Measurements from ENCODE around the gene FAM81B. TPM values are rescaled to one million over a fixed set of nuclear protein-coding genes. Genes with fewer than 3 reads are reported as not detected.

FAM81B gene
- total RNA-seq, 2 donors from 2014 or later = 1.3 TPM; not detected in 1

DNA sequence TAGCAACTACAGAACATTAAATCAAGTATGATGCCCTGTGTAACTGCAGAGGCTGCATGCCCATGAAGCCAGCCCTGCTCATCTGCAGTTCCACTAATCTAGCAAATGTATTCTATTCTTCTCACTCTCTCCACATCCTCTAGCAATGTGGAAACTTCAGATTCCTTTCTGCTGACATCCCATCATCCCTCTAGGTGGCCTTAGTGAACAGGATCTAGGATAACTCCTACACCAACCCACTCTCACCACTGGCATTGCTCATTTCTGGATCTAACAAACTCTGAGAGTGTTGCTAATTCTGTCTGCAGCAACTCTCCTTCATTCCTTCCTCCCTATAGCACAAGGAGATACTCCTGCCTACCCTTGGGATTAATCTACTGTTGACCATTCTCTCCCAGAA, 80.8 kb downstream of the FAM81B start:
- DNase-seq (no peak), ATAC-seq (no peak)
- intact Hi-C loops (cut with DNase I) = no loop called here
- Histone ChIP-seq H3K4me1 (peaks cover 5% of the 10 kb centered on the region), H3K27ac (no peak overlapping the region), H3K27me3 (no peaks in the 10 kb centered on the region), H3K36me3 (replicated peaks in 1 of 2; ENCODE audit: insufficient read depth in 1 of 2, low read depth in 2 of 2) (peaks cover 0 to 4% of the 10 kb centered on the region in 2 donors), H3K9me3 (no peaks in the 10 kb centered on the region), H3K4me3 (no peak overlapping the region)
- TF ChIP-seq POLR2A (IDR thresholded peaks at IDR 0.05) (no peak), CTCF (IDR thresholded peaks at IDR 0.05) (no peak)

DNA sequence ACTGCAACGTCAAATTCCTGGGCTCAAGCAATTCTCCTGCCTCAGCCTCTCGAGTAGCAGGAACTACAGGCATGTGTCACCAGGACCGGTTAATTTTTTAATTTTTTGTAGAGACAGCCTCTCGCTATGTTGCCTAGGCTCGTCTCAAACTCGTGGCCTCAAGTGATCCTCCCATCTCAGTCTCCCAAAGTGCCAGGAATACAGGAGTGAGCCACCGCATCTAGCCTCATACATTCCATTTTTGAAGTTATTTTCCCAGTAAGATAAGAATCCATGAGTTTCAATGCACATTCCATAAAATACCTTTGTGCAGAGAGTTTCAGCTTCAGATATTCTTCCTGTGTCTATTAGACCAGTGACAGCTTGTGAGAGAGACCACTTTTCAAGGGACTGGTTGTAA, 93.3 kb downstream of the FAM81B start:
- intact Hi-C loops (cut with DNase I) = no loop called here
- no peak for TF ChIP-seq CTCF (IDR thresholded peaks at IDR 0.05)
- no peak for TF ChIP-seq POLR2A (IDR thresholded peaks at IDR 0.05)
- ATAC-seq = no peak
- Histone ChIP-seq H3K4me3 (no peak overlapping the region), H3K36me3 (replicated peaks in 1 of 2; ENCODE audit: insufficient read depth in 1 of 2, low read depth in 2 of 2) (peaks cover 21 to 41% of the 10 kb centered on the region in 2 donors), H3K27me3 (no peaks in the 10 kb centered on the region), H3K9me3 (no peaks in the 10 kb centered on the region), H3K4me1 (no peaks in the 10 kb centered on the region), H3K27ac (no peak overlapping the region)
- 95 to 99% methylated on average over 7 of the region's 7 CpGs for WGBS, 2 donors
- DNase-seq = no peak

GRCh38 chr5:95486191-95486590, 95.0 kb downstream of the FAM81B start:
- intact Hi-C loops (cut with DNase I) = no loop called here
- Histone ChIP-seq H3K27ac (no peak overlapping the region), H3K4me1 (no peaks in the 10 kb centered on the region), H3K9me3 (no peaks in the 10 kb centered on the region), H3K36me3 (replicated peaks in 1 of 2; ENCODE audit: insufficient read depth in 1 of 2, low read depth in 2 of 2) (peaks cover 28 to 36% of the 10 kb centered on the region in 2 donors), H3K4me3 (no peak overlapping the region), H3K27me3 (no peaks in the 10 kb centered on the region)
- no peak for TF ChIP-seq POLR2A (IDR thresholded peaks at IDR 0.05)
- no peak for TF ChIP-seq CTCF (IDR thresholded peaks at IDR 0.05)
- DNase-seq = no peak
- ATAC-seq = no peak
- WGBS, 2 donors = 90 to 94% methylated on average over 2 of the region's 2 CpGs

GRCh38 chr5:95487880-95488279, 96.7 kb downstream of the FAM81B start:
- Histone ChIP-seq H3K27ac (no peak overlapping the region), H3K4me3 (no peak overlapping the region), H3K36me3 (replicated peaks in 1 of 2; ENCODE audit: insufficient read depth in 1 of 2, low read depth in 2 of 2) (peaks cover 24 to 32% of the 10 kb centered on the region in 2 donors), H3K9me3 (no peaks in the 10 kb centered on the region), H3K27me3 (no peaks in the 10 kb centered on the region), H3K4me1 (no peaks in the 10 kb centered on the region)
- TF ChIP-seq POLR2A (IDR thresholded peaks at IDR 0.05) (no peak), CTCF (IDR thresholded peaks at IDR 0.05) (no peak)
- no peak for ATAC-seq
- intact Hi-C loops (cut with DNase I) = no loop called here
- no peak for DNase-seq

Other genes with a start within 250 kb of the FAM81B start
- gene MCTP1, start 106.3 kb upstream of the FAM81B start, total RNA-seq = 1 to 10 TPM; 3.6 to 8.8 TPM
- gene SKIC3, start 163.6 kb downstream of the FAM81B start, total RNA-seq = 10 to 100 TPM; 63.8 to 64.6 TPM
- 1 to 10 TPM; 4.3 to 6.2 TPM for gene ARSK, start 163.7 kb downstream of the FAM81B start, total RNA-seq
- gene GPR150, start 228.7 kb downstream of the FAM81B start, total RNA-seq = 1 to 10 TPM; 3.3 to 6.0 TPM